Measurements from ENCODE around the gene GOSR2.

GOSR2 gene

GRCh38 chr17:46991617-46992016 lies 68.7 kb downstream of the GOSR2 start:
- DNase-seq (ENCODE audit: low spot score), result no peak

All from cerebellar cortex (tissue), 1 donor.